ENCODE results near the gene KIF4B. TPM values are rescaled to one million over a fixed set of nuclear protein-coding genes. Genes with fewer than 3 reads are reported as not detected.

The KIF4B gene
- total RNA-seq, 2 experiments from 2014 or later, result 0.05 TPM

Other genes with a start within 250 kb of the KIF4B start
- not detected for gene FAXDC2, start 163.2 kb upstream of the KIF4B start, total RNA-seq
- gene CNOT8, start 155.1 kb upstream of the KIF4B start, total RNA-seq, result 10 to 100 TPM; 66.5 to 66.9 TPM
- gene GEMIN5, start 75.5 kb upstream of the KIF4B start, total RNA-seq, result 10 to 100 TPM; 25.5 to 27.4 TPM
- gene MRPL22, start 72.7 kb upstream of the KIF4B start, total RNA-seq, result 10 to 100 TPM; 80.8 to 82.2 TPM